ENCODE results near the gene CRYM. TPM values are rescaled to one million over a fixed set of nuclear protein-coding genes. Genes with fewer than 3 reads are reported as not detected.
"Not testable (repeated sequence)": the region's sequence is repeated elsewhere in the genome, so short reads cannot be mapped to it uniquely, and the experiment has no call there.

CRYM gene
- polyA plus RNA-seq, 4 donors, result 8.0 to 9.9 (median 8.9) TPM

GRCh38 chr16:21281698-21282389 is 3.8 kb upstream of the CRYM start:
- no peak for DNase-seq (ENCODE audit: low read depth in 4 of 4, low spot score in 2 of 4)

GRCh38 chr16:21279501-21279900 is 1.4 kb upstream of the CRYM start:
- no peak for DNase-seq (ENCODE audit: low read depth in 4 of 4, low spot score in 2 of 4)

DNA sequence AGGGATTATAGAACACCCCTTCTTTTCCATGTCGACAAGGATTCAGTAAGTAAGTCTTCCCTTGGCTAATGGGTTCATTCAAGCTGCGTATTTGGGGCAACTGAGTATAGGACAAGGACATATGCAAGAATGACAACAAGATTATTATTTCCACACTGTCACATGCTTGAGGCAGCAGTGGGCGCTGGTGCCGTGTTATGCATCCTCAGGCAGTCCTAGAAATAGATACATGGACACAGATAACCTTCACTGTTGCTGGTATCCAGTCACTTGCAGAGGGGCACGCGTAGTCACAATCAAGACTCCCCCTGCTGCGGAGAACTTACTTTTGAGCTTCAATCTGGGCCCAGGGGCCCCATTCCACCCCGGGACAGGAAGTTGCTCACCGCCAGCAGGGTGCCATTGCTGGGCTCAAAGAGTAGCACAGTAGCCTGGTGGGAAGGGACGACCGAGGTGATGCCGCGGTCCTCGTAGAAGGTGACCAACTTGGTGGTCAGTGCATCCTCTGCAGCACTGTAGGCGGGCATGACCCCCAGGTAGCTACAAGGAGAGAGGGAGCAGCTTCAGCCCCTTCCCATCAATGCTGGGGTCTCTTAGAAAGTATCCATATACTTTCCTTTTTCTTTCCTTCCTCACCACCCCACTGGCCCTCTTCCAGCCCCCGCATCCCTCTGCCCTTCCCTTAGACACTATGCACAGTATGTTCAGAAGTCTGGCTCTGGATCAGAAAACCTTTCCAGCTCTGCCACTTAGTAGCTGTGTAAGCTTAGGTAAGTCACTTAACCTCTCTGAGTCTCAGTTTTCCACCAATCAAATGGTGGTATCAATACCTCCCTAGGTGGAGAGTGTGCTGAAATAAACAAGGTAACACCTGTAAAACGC is 804 bp downstream of the CRYM start:
- DNase-seq (ENCODE audit: low read depth in 4 of 4, low spot score in 2 of 4), result no peak

DNA sequence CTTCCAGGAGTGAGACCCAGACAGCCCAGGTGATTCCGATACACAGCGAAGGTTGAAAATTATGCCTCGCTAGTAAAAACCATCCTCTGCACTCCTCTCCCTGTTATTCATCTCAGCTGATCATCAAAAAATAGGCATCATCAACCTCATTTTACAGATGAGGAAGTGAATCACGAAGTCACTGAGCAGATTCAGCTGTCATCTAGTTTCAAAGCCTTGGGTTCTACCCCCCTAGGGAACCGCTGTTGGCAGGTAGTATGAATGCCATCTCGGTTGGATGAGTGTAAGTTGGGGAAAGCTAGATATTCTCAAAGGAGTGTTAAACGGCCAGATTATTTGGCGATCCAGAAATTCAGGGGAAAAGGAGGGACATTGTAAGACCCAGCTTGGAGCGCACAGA is 2.0 kb downstream of the CRYM start:
- no peak for DNase-seq (ENCODE audit: low read depth in 4 of 4, low spot score in 2 of 4)

DNA sequence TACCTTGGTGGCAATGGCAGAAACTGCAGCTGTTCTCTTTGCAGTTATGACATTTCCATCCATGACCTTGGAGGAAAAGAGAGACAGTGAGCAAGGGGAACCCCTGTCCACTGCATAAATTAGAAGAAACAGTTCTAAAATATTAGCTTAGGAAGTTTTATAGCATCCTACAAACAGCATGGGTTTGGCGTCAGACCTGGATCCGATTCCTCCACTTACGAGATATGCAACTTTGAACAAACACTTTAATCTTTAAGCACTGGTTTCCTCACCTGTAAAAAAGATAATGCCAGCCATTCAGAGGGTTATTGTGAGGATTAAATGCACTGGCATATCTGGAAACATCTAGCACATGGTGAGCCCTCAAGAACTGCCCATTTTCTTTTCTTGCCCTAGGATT is 2.6 kb downstream of the CRYM start:
- no peak for DNase-seq (ENCODE audit: low read depth in 4 of 4, low spot score in 2 of 4)

DNA sequence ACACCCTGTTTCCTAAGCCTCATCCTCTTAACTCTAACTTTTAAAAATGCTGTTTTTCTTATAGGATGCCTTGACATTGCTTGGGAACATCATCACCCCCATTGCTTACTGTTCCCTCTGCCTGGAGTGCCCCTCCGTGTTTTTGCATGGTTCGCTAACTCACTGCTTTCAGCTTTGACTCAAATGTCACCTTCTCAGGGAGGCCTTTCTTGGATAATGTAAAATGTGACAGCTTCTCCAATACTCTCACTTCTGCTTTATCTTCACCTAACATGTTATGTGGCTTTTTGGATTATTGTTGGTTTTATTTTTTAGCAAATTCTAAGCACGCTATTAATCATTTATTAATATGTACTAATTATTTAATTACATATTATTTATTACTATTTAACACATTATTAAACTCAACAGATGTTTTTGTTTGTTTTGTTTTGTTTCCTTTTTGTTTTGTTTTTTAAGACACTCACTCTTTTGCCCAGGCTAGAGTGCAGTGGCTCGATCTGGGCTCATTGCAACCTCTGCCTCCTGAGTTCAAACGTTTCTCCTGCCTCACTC is 3.8 kb downstream of the CRYM start:
- no peak for DNase-seq (ENCODE audit: low read depth in 4 of 4, low spot score in 2 of 4)

- DNase-seq (ENCODE audit: low read depth in 4 of 4, low spot score in 2 of 4), result not testable (repeated sequence)
These were observed 5.3 kb downstream of the CRYM start for GRCh38 chr16:21272763-21273162.

- no peak for DNase-seq (ENCODE audit: low read depth in 4 of 4, low spot score in 2 of 4)
These were observed 5.8 kb downstream of the CRYM start for GRCh38 chr16:21272253-21272652.

DNA sequence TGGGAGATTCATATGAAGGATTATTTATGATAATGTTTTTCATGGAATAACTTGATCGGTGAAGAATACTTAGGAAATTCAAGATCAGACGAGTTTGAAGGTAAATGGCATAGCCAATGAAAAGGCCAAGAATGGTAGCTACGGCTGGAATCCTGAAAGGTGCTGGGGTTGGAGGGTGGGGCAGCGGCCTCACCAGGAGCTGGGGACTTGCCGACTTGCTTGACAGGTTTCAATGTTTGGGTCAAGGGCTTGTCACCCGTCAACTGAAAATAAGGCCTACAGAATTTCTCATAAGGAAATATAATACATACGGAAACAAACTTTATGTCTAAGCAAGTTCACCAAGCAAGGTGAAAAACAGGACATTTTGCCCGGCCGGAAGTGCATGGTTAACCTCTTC is 9.9 kb downstream of the CRYM start:
- no peak for DNase-seq (ENCODE audit: low read depth in 4 of 4, low spot score in 2 of 4)

- DNase-seq (ENCODE audit: low read depth in 4 of 4, low spot score in 2 of 4), result no peak
These were observed 10.8 kb downstream of the CRYM start for GRCh38 chr16:21267298-21267697.

GRCh38 chr16:21265104-21265837 is 12.8 kb downstream of the CRYM start:
- no peak for DNase-seq (ENCODE audit: low read depth in 4 of 4, low spot score in 2 of 4)

DNA sequence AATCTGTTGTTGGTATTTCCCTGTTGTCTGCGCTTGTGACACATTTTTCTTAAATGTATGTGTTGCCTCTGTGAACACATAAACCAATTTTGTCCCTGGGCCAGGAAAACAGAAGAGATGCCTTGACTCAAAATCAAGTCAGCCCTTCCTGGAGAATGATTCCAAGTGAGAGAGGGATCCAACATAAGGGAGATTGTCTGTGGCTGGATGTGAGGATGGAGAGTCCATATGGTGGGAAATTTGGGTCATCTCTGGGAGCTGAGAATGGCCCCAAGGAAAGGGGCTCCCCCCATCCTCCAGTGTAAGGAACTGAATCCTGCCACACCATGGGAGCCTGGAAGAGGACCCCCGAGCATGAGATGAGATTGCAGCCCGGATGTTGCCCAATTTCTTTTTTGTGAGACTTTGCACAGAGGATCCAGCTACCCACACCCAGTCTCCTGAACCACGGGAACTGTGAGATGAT is 13.5 kb downstream of the CRYM start:
- DNase-seq (ENCODE audit: low read depth in 4 of 4, low spot score in 2 of 4), result no peak

DNA sequence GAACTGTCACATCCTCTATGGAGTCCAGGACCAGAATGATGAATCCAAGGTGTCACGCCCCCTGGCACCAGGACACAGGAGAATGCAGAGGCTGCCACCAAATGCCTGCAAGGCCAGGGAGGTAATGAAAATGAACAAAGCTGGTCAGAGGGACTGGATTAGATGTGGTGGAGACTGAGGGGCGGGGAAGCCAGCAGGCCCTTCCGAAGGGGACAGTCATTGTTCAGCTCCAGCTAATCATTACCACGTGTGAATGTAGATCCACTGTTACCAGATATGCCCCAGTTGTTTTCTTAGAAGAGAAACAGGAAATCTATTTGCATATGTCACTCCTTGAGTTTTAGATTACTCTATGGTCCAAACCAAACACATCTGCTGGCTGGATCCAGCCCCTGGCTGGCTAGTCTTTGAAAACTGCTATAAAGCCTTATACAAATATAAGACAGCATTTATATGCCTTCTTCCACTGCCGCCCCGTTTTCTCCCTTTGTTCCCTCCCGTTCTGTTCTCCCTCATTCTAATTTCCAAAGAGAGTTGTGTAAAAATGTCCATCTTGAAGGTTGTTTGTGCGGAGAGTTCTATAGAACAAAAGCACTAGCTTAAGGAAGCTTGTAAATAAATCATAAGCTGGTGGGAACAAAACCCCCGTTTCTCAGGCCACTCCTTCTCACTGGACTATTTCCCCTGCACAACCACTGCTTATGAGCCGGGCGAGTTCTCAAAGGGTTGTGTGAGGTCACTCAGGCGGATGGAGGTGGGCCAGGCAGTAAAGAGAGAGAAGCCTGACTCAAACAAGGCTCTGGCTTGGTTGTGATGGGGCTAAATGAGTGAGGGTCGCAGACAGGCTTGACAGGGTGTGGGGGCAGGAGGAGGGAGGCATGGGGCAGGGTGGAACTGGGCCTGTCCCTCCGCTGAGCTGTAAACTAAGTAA is 14.2 kb downstream of the CRYM start:
- peak in 2 of 4 donors; percentile 47 to 50 for DNase-seq (ENCODE audit: low read depth in 4 of 4, low spot score in 2 of 4)

- DNase-seq (ENCODE audit: low read depth in 4 of 4, low spot score in 2 of 4), result no peak
These were observed 15.1 kb downstream of the CRYM start for GRCh38 chr16:21262779-21263639.

- DNase-seq (ENCODE audit: low read depth in 4 of 4, low spot score in 2 of 4), result no peak
These were observed 17.0 kb downstream of the CRYM start for GRCh38 chr16:21260870-21261791.

DNA sequence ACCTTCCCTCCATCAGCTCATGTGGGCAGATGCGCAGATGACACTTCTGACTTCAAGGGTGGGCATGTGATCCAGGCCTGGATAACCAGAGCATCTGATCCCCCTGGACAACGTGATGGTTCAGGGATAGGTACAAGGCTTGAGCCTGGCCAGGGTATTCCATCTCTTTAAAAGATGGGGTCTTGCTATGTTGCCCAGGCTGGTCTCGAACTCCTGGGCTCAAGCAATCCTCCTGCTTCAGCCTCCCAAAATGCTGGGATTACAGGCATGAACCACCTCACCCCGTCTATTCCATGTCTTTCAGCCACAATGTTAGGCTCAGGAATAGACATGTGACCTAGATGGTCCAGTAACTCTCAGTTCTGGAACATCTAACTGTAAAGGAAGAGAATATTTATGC is 20.8 kb downstream of the CRYM start:
- no peak for DNase-seq (ENCODE audit: low read depth in 4 of 4, low spot score in 2 of 4)

- DNase-seq (ENCODE audit: low read depth in 4 of 4, low spot score in 2 of 4), result no peak
These were observed 21.5 kb downstream of the CRYM start for GRCh38 chr16:21256636-21257035.

DNA sequence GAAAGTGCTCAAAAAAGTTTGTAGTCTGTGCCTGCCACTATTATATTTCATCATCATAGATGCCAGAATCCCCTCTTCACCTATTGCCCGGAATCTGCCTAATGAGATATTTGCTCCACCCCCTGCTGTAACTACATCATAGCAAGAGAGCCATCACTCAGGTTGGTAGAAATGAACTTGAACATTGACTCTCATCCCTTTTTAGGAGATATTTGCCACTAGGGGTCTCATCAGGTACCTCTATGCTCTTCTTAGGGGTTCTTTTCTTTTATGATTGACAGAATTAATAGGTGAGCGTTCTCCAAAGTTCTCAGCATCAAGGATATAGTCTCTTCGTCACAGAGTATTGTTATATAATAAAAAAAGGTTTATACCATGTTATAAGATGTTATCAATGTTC is 24.6 kb downstream of the CRYM start:
- no peak for DNase-seq (ENCODE audit: low read depth in 4 of 4, low spot score in 2 of 4)

Measured in left renal cortex interstitium (tissue), 4 donors.